HepG2 (cell line): Measurements from ENCODE around the gene PRR23C. TPM values are rescaled to one million over a fixed set of nuclear protein-coding genes. Genes with fewer than 3 reads are reported as not detected.

ENCODE experiments used
- ATAC-seq: fragments of 200-7000 bp; cut with Tn5 transposase; 3 replicates; pipeline ENCODE4 v1.9.1; 2020; ENCODE audit warnings: mild to moderate bottlenecking, moderate library complexity
- BruUV-seq: library from RNA; stranded (reverse); fragments of 400-500 nt; replicated peaks from 2 replicates; lab custom pipeline; 2021; lab: Mats Ljungman, UMichigan
- CTCF ChIA-PET: fragments of 300-600 bp; formaldehyde crosslinking; extraction: SDS; loops from one replicate; lab custom pipeline; 2021; ENCODE audit warnings: low total read pairs, inconsistent platforms, low intra/inter-chr PET ratio; lab: Yijun Ruan, JAX
- POLR2A ChIA-PET: fragments of 350-600 bp; sonication (Branson Sonifier 250); formaldehyde crosslinking; loops from one replicate; lab custom pipeline; 2020; ENCODE audit warnings: antibody characterized with exemption, inconsistent platforms; lab: Yijun Ruan, JAX
- DNase-seq: peaks from one replicate; pipeline ENCODE4 v3.0.0-alpha.2; 2015; ENCODE audit warnings: low spot score
- FAIRE-seq: peaks from 3 replicates; lab custom pipeline; 2011; peaks lifted over from hg19 to GRCh38; lab: Jason Lieb, UNC
- H2AFZ ChIP-seq: one replicate; pipeline ENCODE4 v1.6.1; 2011; ENCODE audit warnings: low read length, inconsistent platforms
- H3K27ac ChIP-seq: fragments of 300-600 bp; 3 replicates; pipeline ENCODE4 v1.8.0; 2011; ENCODE audit warnings: mixed run types, mild to moderate bottlenecking, mixed read lengths, low read length, inconsistent platforms; ENCODE audit not compliant: insufficient read depth; ENCODE audit errors: extremely low read length
- H3K27me3 ChIP-seq, 2 experiments: fragments of 200-600 bp in 1 of 2; 2 replicates in 1 of 2; 3 replicates in 1 of 2; pipeline versions ENCODE4 v1.6.0 to v1.8.0; 2011; ENCODE audit warnings: low read length in 2 of 2, mild to moderate bottlenecking in 2 of 2, moderate library complexity in 2 of 2, inconsistent platforms in 1 of 2; ENCODE audit not compliant: insufficient read depth in 2 of 2, control insufficient read depth in 1 of 2
- H3K36me3 ChIP-seq, 2 experiments: fragments of 200-600 bp in 1 of 2; replicated peaks in 1 of 2; 2 replicates in 1 of 2; 3 replicates in 1 of 2; pipeline versions ENCODE4 v1.5.1 to v1.8.0; 2011; ENCODE audit warnings: low read length in 2 of 2, inconsistent platforms in 1 of 2; ENCODE audit not compliant: insufficient read depth in 2 of 2, control insufficient read depth in 1 of 2
- H3K4me1 ChIP-seq: 2 replicates; pipeline ENCODE4 v1.5.1; 2012; ENCODE audit warnings: low read length, inconsistent platforms; ENCODE audit not compliant: insufficient read depth
- H3K4me2 ChIP-seq: 2 replicates; pipeline ENCODE4 v1.6.0; 2011; ENCODE audit warnings: low read depth, low read length, inconsistent platforms
- H3K4me3 ChIP-seq, 3 experiments: fragments of 200-600 bp in 1 of 3; sonication (generic), shearing (Covaris generic) in 1 of 3; replicated peaks in 1 of 3; 2 replicates each; pipeline ENCODE4 v1.5.1; 2011 to 2016; ENCODE audit warnings: low read length in 3 of 3, inconsistent platforms in 2 of 3, low read depth in 2 of 3, mild to moderate bottlenecking in 2 of 3, control low read depth in 1 of 3, mixed read lengths in 1 of 3; ENCODE audit not compliant: insufficient read depth in 1 of 3
- H3K79me2 ChIP-seq: one replicate; pipeline ENCODE4 v1.6.1; 2011; ENCODE audit warnings: low read length, inconsistent platforms; ENCODE audit not compliant: insufficient read depth
- H3K9ac ChIP-seq: 2 replicates; pipeline ENCODE4 v1.6.0; 2011; ENCODE audit warnings: mild to moderate bottlenecking, low read depth, low read length, inconsistent platforms; ENCODE audit not compliant: insufficient read depth
- H3K9me3 ChIP-seq: 2 replicates; pipeline ENCODE4 v1.5.1; 2012; ENCODE audit warnings: mild to moderate bottlenecking, low read length
- H4K20me1 ChIP-seq: 2 replicates; pipeline ENCODE4 v1.6.0; 2011; ENCODE audit warnings: inconsistent platforms, mild to moderate bottlenecking, low read length, moderate library complexity; ENCODE audit not compliant: insufficient read depth
- ATM ChIP-seq: fragments of 450-650 bp; IDR thresholded peaks from 2 replicates; pipeline ENCODE4 v1.7.1; 2017; ENCODE audit warnings: mild to moderate bottlenecking, borderline replicate concordance
- RARG ChIP-seq: sonication (generic); formaldehyde crosslinking; IDR thresholded peaks from 2 replicates; pipeline ENCODE4 v1.4.0; 2020; ENCODE audit warnings: low read depth, mild to moderate bottlenecking, missing genetic modification reagents
- SIX4 ChIP-seq: sonication (generic); formaldehyde crosslinking; IDR thresholded peaks from 2 replicates; pipeline ENCODE4 v1.4.0; 2020; ENCODE audit warnings: missing genetic modification reagents
- TBX3 ChIP-seq: fragments of 450-650 bp; IDR thresholded peaks from 2 replicates; pipeline ENCODE4 v1.6.1; 2017; ENCODE audit warnings: antibody characterized with exemption, mild to moderate bottlenecking, inconsistent platforms, borderline replicate concordance
- ZBTB3 ChIP-seq: sonication (generic); formaldehyde crosslinking; IDR thresholded peaks from 2 replicates; pipeline ENCODE4 v1.4.0; 2020; ENCODE audit warnings: low read depth, mild to moderate bottlenecking, moderate library complexity, missing genetic modification reagents, borderline replicate concordance
- ZBTB46 ChIP-seq: sonication (generic); formaldehyde crosslinking; IDR thresholded peaks from 2 replicates; pipeline ENCODE4 v1.4.0; 2020; ENCODE audit warnings: mild to moderate bottlenecking, missing genetic modification reagents, borderline replicate concordance
- ZNF260 ChIP-seq: sonication (generic); formaldehyde crosslinking; IDR thresholded peaks from 2 replicates; pipeline ENCODE4 v1.4.0; 2020; ENCODE audit warnings: missing genetic modification reagents, low read depth, mild to moderate bottlenecking, borderline replicate concordance
- ZNF530 ChIP-seq: sonication (generic); formaldehyde crosslinking; IDR thresholded peaks from 2 replicates; pipeline ENCODE4 v1.5.0; 2020; ENCODE audit warnings: low read depth, mild to moderate bottlenecking, missing genetic modification reagents
- ZNF781 ChIP-seq: sonication (generic); formaldehyde crosslinking; IDR thresholded peaks from 2 replicates; pipeline ENCODE4 v1.5.1; 2020; ENCODE audit warnings: borderline replicate concordance, mild to moderate bottlenecking, missing genetic modification reagents; ENCODE audit errors: not compliant biosample characterization
- ZNF878 ChIP-seq: sonication (generic); formaldehyde crosslinking; IDR thresholded peaks from 2 replicates; pipeline ENCODE4 v1.8.1; 2023; ENCODE audit warnings: mild to moderate bottlenecking, missing genetic modification reagents, moderate library complexity
- WGBS: methylation state at CpG from one replicate; pipeline ENCODE4 v1.1.6; 2017; ENCODE audit warnings: low lambda C conversion rate; 5-methylcytosine and 5-hydroxymethylcytosine counted together
- in situ Hi-C: cut with HindIII; loops from 2 replicates; pipeline ENCODE4 v1.10.0; 2017; ENCODE audit warnings: low pct_unique_long_range_greater_than_20kb; ENCODE audit not compliant: extremely low pct_ligation_motif_present
- intact Hi-C: fragments of 100-400 bp; cut with micrococcal nuclease; formaldehyde crosslinking; loops from one replicate; pipeline ENCODE4 v1.10.0; 2022; ENCODE audit not compliant: unreplicated experiment
- polyA plus RNA-seq, 8 experiments: library from polyadenylated mRNA; depleted of rRNA in 3 of 8; stranded (reverse) in 7 of 8; unstranded in 1 of 8; fragments of >200 nt; fragmentation: Illumina TruSeq in 4 of 8; extraction: Trizol in 4 of 8; gene quantifications; 2 replicates each; pipeline versions ENCODE4 v1.2.1 to v1.2.3, GENCODE V29; 2011 to 2016; ENCODE audit warnings: low read depth in 4 of 8, missing spikeins in 1 of 8, mixed read lengths in 1 of 8; ENCODE audit not compliant: insufficient read depth in 1 of 8
- total RNA-seq, 5 experiments: library from RNA; depleted of rRNA; stranded (reverse); fragments of >200 nt; fragmentation: Illumina TruSeq; extraction: Trizol; gene quantifications; 2 replicates each; pipeline ENCODE4 v1.2.3, GENCODE V29; 2016; ENCODE audit warnings: low read depth in 1 of 5

PRR23C gene
- total and polyA plus RNA-seq, 2 of the 13 experiments (the other 11 are each of a cell fraction or from before 2014, with no cell fraction given): not detected

DNA sequence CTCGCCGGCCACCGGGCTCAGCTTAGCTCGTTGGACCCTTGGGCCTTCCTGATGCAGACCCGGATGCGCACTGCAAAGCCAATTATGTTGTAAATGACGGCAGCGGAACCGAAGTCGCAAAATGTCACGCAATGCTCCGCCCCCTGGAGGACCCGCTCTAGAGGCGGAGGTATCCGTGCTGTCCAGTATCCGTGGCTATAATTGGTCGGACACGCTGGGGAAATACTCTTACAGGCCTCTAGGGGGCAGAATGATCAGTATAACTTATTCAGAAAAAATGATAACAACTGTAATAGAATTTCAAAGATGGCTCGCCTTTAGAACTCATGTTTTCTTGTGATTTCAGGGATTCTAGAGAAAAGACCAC is 23.8 kb downstream of the PRR23C start, which contains the start of gene PRR23B:
Gene PRR23B (minus strand): TSS at position 59 of the 367 bp plus-strand sequence. CDS start 265 bp downstream, outside the sequence.
- no peak within 1 kb of the TSS for H3K9ac ChIP-seq
- no peak within 1 kb of the TSS for H3K4me2 ChIP-seq
- ChIA-PET POLR2A (no interaction called here), CTCF (interaction anchor here (1.3 kb wide), 1 partner anchor 181 kb away, joined by 3 read pairs; no protein-coding TSS in a partner anchor)
- in situ Hi-C loops: no loop called here
- no peak for FAIRE-seq
- no peaks in the 10 kb centered on the region for H4K20me1 ChIP-seq
- no peaks in the 10 kb centered on the region for H3K36me3 ChIP-seq
- no peaks in the 10 kb centered on the region for H3K9me3 ChIP-seq
- H3K4me1 ChIP-seq: no peaks in the 10 kb centered on the region
- ATAC-seq: no peak; the same call in 2 of the 3 replicates
- H3K79me2 ChIP-seq: no peaks in the 10 kb centered on the region
- peak; percentile 9 for DNase-seq
- WGBS: 64% methylated on average over 15 of the region's 19 CpGs
- TF ChIP-seq ZBTB46 (no peak), TBX3 (no peak), ZNF878 (no peak), RARG (CRISPR knock-in tag) (no peak), ZNF260 (CRISPR knock-in tag) (no peak), ATM (no peak), ZNF530 (CRISPR knock-in tag) (no peak), SIX4 (CRISPR knock-in tag) (no peak), ZBTB3 (CRISPR knock-in tag) (no peak), ZNF781 (no peak)
- intact Hi-C loops: no loop called here
- no peak within 1 kb of the TSS for H3K4me3 ChIP-seq
- no peak within 1 kb of the TSS for H3K27ac ChIP-seq
- H3K27me3 ChIP-seq: no peaks in the 10 kb centered on the region
- H2AFZ ChIP-seq: no peak within 1 kb of the TSS
- BruUV-seq: no TSS peak
